Epithelial cell of proximal tubule (primary cell): ENCODE data around the gene CHCHD1. TPM values are rescaled to one million over a fixed set of nuclear protein-coding genes. Genes with fewer than 3 reads are reported as not detected.

Source experiments
- DNase-seq: peaks from one replicate; pipeline ENCODE4 v3.0.0-alpha.2; 2011; ENCODE audit warnings: low read depth
- H3K4me3 ChIP-seq: 2 replicates; pipeline ENCODE4 v1.5.1; 2011; ENCODE audit warnings: low read depth, mild to moderate bottlenecking, low read length
- CTCF ChIP-seq: conservative IDR thresholded peaks from 2 replicates; pipeline ENCODE4 v1.5.1; 2012; ENCODE audit warnings: low read depth, mild to moderate bottlenecking, low read length
- total RNA-seq: library from RNA; depleted of rRNA; stranded (reverse); fragments of >200 nt; gene quantifications from 2 replicates; pipeline ENCODE4 v1.2.3, GENCODE V29; 2015

Gene CHCHD1
- total RNA-seq, 1 donor from 2014 or later: 62.5 TPM

DNA sequence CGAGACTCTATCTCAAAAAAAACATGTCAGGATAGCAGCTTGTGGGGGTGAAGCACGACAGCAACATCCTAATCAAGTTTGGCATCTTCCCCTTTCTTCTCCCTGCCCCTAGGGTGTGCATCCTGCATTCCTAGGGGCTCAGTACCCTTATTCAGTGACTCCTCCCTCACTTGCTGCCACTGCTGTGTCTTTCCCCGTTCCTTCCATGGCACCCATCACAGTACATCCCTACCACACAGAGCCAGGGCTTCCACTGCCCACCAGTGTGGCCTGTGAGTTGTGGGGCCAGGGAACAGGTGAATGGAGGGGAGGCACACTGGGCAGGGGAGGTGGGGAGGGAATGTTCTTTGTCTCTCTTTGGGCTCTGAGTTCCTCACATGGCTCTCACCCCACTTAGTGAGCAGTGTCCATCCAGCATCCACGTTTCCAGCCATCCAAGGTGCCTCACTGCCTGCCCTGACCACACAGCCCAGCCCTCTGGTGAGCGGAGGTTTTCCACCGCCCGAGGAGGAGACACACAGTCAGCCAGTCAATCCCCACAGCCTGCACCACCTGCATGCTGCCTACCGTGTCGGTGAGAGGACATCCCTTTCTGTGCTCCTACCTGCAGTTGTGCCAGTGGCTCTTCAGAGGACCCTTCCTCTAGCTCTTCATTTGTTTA is 18.2 kb downstream of the CHCHD1 start:
- DNase-seq: no peak
- TF ChIP-seq CTCF: no peak
- H3K4me3 ChIP-seq: no peak overlapping the region

- TF ChIP-seq CTCF: no peak
- DNase-seq: no peak
- H3K4me3 ChIP-seq: no peak overlapping the region
Observed at GRCh38 chr10:73800560-73801252, 18.9 kb downstream of the CHCHD1 start.

DNA sequence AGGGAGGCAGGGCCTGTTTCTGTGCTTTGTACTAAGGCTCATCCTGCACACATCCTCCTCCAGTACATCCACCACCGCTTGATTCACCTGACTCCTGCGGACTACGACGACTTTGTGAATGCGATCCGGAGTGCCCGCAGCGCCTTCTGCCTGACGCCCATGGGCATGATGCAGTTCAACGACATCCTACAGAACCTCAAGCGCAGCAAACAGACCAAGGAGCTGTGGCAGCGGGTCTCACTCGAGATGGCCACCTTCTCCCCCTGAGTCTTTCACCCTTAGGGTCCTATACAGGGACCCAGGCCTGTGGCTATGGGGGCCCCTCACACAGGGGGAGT is 19.4 kb downstream of the CHCHD1 start:
- TF ChIP-seq CTCF: no peak
- no peak for DNase-seq
- H3K4me3 ChIP-seq: no peak overlapping the region

GRCh38 chr10:73802276-73802991 is 20.6 kb downstream of the CHCHD1 start:
- no peak for DNase-seq
- no peak for TF ChIP-seq CTCF
- no peak overlapping the region for H3K4me3 ChIP-seq

DNA sequence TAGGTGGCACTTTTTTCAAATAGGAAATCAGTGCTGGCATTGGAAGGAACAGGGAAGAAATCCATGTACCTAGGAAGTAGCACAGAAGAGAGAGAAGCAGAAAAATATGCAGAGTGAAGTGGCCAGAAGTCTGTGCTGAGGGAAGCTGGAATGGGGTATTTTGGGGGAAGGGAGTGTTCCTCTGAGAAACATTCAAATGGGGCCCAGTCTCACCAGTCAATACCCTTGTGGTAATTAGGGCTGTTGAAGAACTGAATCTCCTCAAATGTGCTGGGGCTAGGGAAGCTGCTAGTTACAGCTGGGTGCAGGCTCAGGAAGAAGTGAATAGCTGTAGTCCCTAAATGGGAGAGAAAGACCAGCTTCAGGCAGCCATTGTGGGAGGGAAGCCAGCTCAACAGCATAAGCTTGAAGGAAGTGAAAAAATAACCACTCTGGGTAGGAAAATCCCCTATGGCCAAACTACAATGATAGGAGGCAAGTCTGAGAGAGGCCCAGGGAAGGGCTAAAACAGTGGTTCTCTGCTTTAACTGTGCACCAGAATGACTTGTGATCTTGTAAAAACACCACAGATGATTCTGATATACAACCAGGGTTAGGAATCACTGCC is 21.9 kb downstream of the CHCHD1 start:
- TF ChIP-seq CTCF: no peak
- no peak overlapping the region for H3K4me3 ChIP-seq
- no peak for DNase-seq

GRCh38 chr10:73806176-73806950 is 24.5 kb downstream of the CHCHD1 start:
- no peak for DNase-seq
- no peak overlapping the region for H3K4me3 ChIP-seq
- no peak for TF ChIP-seq CTCF
